ENCODE results near the gene ADGRD1.

The ADGRD1 gene

GRCh38 chr12:131166717-131167116 is 213.0 kb downstream of the ADGRD1 start:
- H3K4me1 ChIP-seq (ENCODE audit: insufficient read depth, low read length) = no peaks in the 10 kb centered on the region
- peaks cover 3% of the 10 kb centered on the region for H3K27me3 ChIP-seq (ENCODE audit: insufficient read depth, low read length)
- no peaks in the 10 kb centered on the region for H3K36me3 ChIP-seq (ENCODE audit: insufficient read depth, low read length)
- H3K9me3 ChIP-seq (ENCODE audit: low read length) = no peaks in the 10 kb centered on the region
- H3K4me3 ChIP-seq (ENCODE audit: low read length) = no peak overlapping the region
- H2AFZ ChIP-seq (ENCODE audit: low read depth, low read length) = no peak overlapping the region

GRCh38 chr12:131167334-131167733 is 213.6 kb downstream of the ADGRD1 start:
- H2AFZ ChIP-seq (ENCODE audit: low read depth, low read length) = no peak overlapping the region
- H3K9me3 ChIP-seq (ENCODE audit: low read length) = no peaks in the 10 kb centered on the region
- no peak overlapping the region for H3K4me3 ChIP-seq (ENCODE audit: low read length)
- no peaks in the 10 kb centered on the region for H3K36me3 ChIP-seq (ENCODE audit: insufficient read depth, low read length)
- peaks cover 3% of the 10 kb centered on the region for H3K27me3 ChIP-seq (ENCODE audit: insufficient read depth, low read length)
- H3K4me1 ChIP-seq (ENCODE audit: insufficient read depth, low read length) = peaks cover 2% of the 10 kb centered on the region

- H3K27me3 ChIP-seq (ENCODE audit: insufficient read depth, low read length) = peaks cover 3% of the 10 kb centered on the region
- H3K4me1 ChIP-seq (ENCODE audit: insufficient read depth, low read length) = peaks cover 2% of the 10 kb centered on the region
- no peak overlapping the region for H3K4me3 ChIP-seq (ENCODE audit: low read length)
- no peaks in the 10 kb centered on the region for H3K36me3 ChIP-seq (ENCODE audit: insufficient read depth, low read length)
- H2AFZ ChIP-seq (ENCODE audit: low read depth, low read length) = no peak overlapping the region
- peaks cover 2% of the 10 kb centered on the region for H3K9me3 ChIP-seq (ENCODE audit: low read length)
Observed at GRCh38 chr12:131171029-131171428, 217.3 kb downstream of the ADGRD1 start.

- no peak overlapping the region for H3K4me3 ChIP-seq (ENCODE audit: low read length)
- H2AFZ ChIP-seq (ENCODE audit: low read depth, low read length) = no peak overlapping the region
- H3K4me1 ChIP-seq (ENCODE audit: insufficient read depth, low read length) = peaks cover 2% of the 10 kb centered on the region
- peaks cover 2% of the 10 kb centered on the region for H3K9me3 ChIP-seq (ENCODE audit: low read length)
- no peaks in the 10 kb centered on the region for H3K27me3 ChIP-seq (ENCODE audit: insufficient read depth, low read length)
- no peaks in the 10 kb centered on the region for H3K36me3 ChIP-seq (ENCODE audit: insufficient read depth, low read length)
Observed at GRCh38 chr12:131174901-131175300, 221.2 kb downstream of the ADGRD1 start.

GRCh38 chr12:131176266-131176665 is 222.6 kb downstream of the ADGRD1 start:
- Histone ChIP-seq H3K4me3 (ENCODE audit: low read length) (no peak overlapping the region), H3K27me3 (ENCODE audit: insufficient read depth, low read length) (no peaks in the 10 kb centered on the region), H3K36me3 (ENCODE audit: insufficient read depth, low read length) (no peaks in the 10 kb centered on the region)

GRCh38 chr12:131176926-131177325 is 223.2 kb downstream of the ADGRD1 start:
- Histone ChIP-seq H3K4me1 (ENCODE audit: insufficient read depth, low read length) (peaks cover 2% of the 10 kb centered on the region), H2AFZ (ENCODE audit: low read depth, low read length) (no peak overlapping the region), H3K4me3 (ENCODE audit: low read length) (no peak overlapping the region), H3K36me3 (ENCODE audit: insufficient read depth, low read length) (no peaks in the 10 kb centered on the region), H3K9me3 (ENCODE audit: low read length) (peaks cover 2% of the 10 kb centered on the region), H3K27me3 (ENCODE audit: insufficient read depth, low read length) (no peaks in the 10 kb centered on the region)

More at GRCh38 chr12:131176266-131176665, 222.6 kb downstream of the ADGRD1 start:
- Histone ChIP-seq H3K4me1 (ENCODE audit: insufficient read depth, low read length) (peaks cover 2% of the 10 kb centered on the region), H3K9me3 (ENCODE audit: low read length) (peaks cover 2% of the 10 kb centered on the region), H2AFZ (ENCODE audit: low read depth, low read length) (no peak overlapping the region)

- no peaks in the 10 kb centered on the region for H3K27me3 ChIP-seq (ENCODE audit: insufficient read depth, low read length)
- H2AFZ ChIP-seq (ENCODE audit: low read depth, low read length) = no peak overlapping the region
- peaks cover 2% of the 10 kb centered on the region for H3K9me3 ChIP-seq (ENCODE audit: low read length)
- H3K4me3 ChIP-seq (ENCODE audit: low read length) = no peak overlapping the region
- no peaks in the 10 kb centered on the region for H3K4me1 ChIP-seq (ENCODE audit: insufficient read depth, low read length)
- H3K36me3 ChIP-seq (ENCODE audit: insufficient read depth, low read length) = no peaks in the 10 kb centered on the region
Observed at GRCh38 chr12:131177599-131177998, 223.9 kb downstream of the ADGRD1 start.

- no peak overlapping the region for H3K4me3 ChIP-seq (ENCODE audit: low read length)
- peaks cover 6% of the 10 kb centered on the region for H3K9me3 ChIP-seq (ENCODE audit: low read length)
- no peaks in the 10 kb centered on the region for H3K4me1 ChIP-seq (ENCODE audit: insufficient read depth, low read length)
- no peaks in the 10 kb centered on the region for H3K36me3 ChIP-seq (ENCODE audit: insufficient read depth, low read length)
- no peak overlapping the region for H2AFZ ChIP-seq (ENCODE audit: low read depth, low read length)
- H3K27me3 ChIP-seq (ENCODE audit: insufficient read depth, low read length) = peaks cover 4% of the 10 kb centered on the region
Observed at GRCh38 chr12:131187602-131188001, 233.9 kb downstream of the ADGRD1 start.

GRCh38 chr12:131188131-131189050 is 234.7 kb downstream of the ADGRD1 start:
- no peaks in the 10 kb centered on the region for H3K4me1 ChIP-seq (ENCODE audit: insufficient read depth, low read length)
- no peaks in the 10 kb centered on the region for H3K36me3 ChIP-seq (ENCODE audit: insufficient read depth, low read length)
- H3K4me3 ChIP-seq (ENCODE audit: low read length) = no peak overlapping the region
- H3K27me3 ChIP-seq (ENCODE audit: insufficient read depth, low read length) = peaks cover 4% of the 10 kb centered on the region
- peaks cover 9% of the 10 kb centered on the region for H3K9me3 ChIP-seq (ENCODE audit: low read length)
- H2AFZ ChIP-seq (ENCODE audit: low read depth, low read length) = no peak overlapping the region

- H3K4me3 ChIP-seq (ENCODE audit: low read length) = no peak overlapping the region
- no peak overlapping the region for H2AFZ ChIP-seq (ENCODE audit: low read depth, low read length)
- H3K4me1 ChIP-seq (ENCODE audit: insufficient read depth, low read length) = no peaks in the 10 kb centered on the region
- no peaks in the 10 kb centered on the region for H3K36me3 ChIP-seq (ENCODE audit: insufficient read depth, low read length)
- H3K27me3 ChIP-seq (ENCODE audit: insufficient read depth, low read length) = peaks cover 4% of the 10 kb centered on the region
- peaks cover 3% of the 10 kb centered on the region for H3K9me3 ChIP-seq (ENCODE audit: low read length)
Observed at GRCh38 chr12:131189781-131190180, 236.1 kb downstream of the ADGRD1 start.

GRCh38 chr12:131190965-131191364 is 237.3 kb downstream of the ADGRD1 start:
- Histone ChIP-seq H3K36me3 (ENCODE audit: insufficient read depth, low read length) (no peaks in the 10 kb centered on the region), H3K4me3 (ENCODE audit: low read length) (no peak overlapping the region), H3K27me3 (ENCODE audit: insufficient read depth, low read length) (peaks cover 4% of the 10 kb centered on the region), H3K4me1 (ENCODE audit: insufficient read depth, low read length) (no peaks in the 10 kb centered on the region), H2AFZ (ENCODE audit: low read depth, low read length) (no peak overlapping the region), H3K9me3 (ENCODE audit: low read length) (peaks cover 3% of the 10 kb centered on the region)
